ENCODE results near the gene PLK2.

Gene PLK2

DNA sequence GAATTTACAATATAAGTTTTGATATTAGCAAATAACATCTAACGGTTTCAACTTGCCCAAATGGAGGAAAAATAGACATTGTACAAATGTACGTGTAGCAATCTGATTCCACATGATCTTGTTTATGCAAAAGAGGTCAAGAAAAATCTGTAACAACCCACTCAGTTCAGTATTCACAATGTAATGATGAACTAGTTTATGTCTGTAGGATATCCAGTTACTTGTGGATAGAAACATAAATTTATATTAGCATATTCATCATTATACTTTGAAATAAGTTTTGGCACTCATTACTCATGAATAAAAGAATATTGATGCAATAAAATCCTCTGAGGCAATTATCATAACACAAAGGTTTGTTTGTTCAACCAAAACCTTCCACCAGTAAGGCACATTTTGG, 28.1 kb downstream of the PLK2 start:
- Histone ChIP-seq H3K9me3 (ENCODE audit: insufficient read depth, low read depth, low read length) (no peaks in the 10 kb centered on the region), H4K12ac (ENCODE audit: low read depth, low read length) (no peak overlapping the region), H4K8ac (ENCODE audit: low read depth, low read length) (no peak overlapping the region), H2BK5ac (ENCODE audit: low read depth, low read length, poor library complexity) (no peak overlapping the region), H3K79me1 (ENCODE audit: low read length) (no peaks in the 10 kb centered on the region), H3K4ac (ENCODE audit: low read depth, low read length) (no peak overlapping the region), H3K4me2 (ENCODE audit: low read length) (no peak overlapping the region), H2BK12ac (ENCODE audit: low read length) (no peak overlapping the region), H4K91ac (ENCODE audit: low read depth, low read length) (no peak overlapping the region), H3K36me3 (ENCODE audit: control insufficient read depth in 1 of 2, insufficient read depth in 2 of 2, low read length in 2 of 2) (no peaks in the 10 kb centered on the region), H3K27ac (ENCODE audit: low read depth, low read length) (no peak overlapping the region), H3K9ac (ENCODE audit: low read length) (no peak overlapping the region), H3K27me3 (ENCODE audit: insufficient read depth, low read length) (no peaks in the 10 kb centered on the region), H2AK5ac (ENCODE audit: low read length) (no peak overlapping the region), H3K4me1 (ENCODE audit: control insufficient read depth in 1 of 2, insufficient read depth in 2 of 2, low read length in 2 of 2) (no peaks in the 10 kb centered on the region), H3K23ac (ENCODE audit: low read length) (no peak overlapping the region), H3K14ac (ENCODE audit: low read length) (no peak overlapping the region), H2BK120ac (ENCODE audit: insufficient read depth, low read length, poor library complexity) (no peak overlapping the region), H3K79me2 (ENCODE audit: control insufficient read depth, insufficient read depth, low read length, poor library complexity) (no peaks in the 10 kb centered on the region), H3K4me3 (ENCODE audit: low read depth, low read length) (no peak overlapping the region), H2AFZ (ENCODE audit: insufficient read depth, low read length, poor library complexity) (no peak overlapping the region), H3K18ac (ENCODE audit: low read length) (no peak overlapping the region)
- WGBS (ENCODE audit: extremely low coverage, insufficient coverage, insufficient read length) = no CpG with 5 or more reads among the region's 2 CpGs
- no peak for DNase-seq

DNA sequence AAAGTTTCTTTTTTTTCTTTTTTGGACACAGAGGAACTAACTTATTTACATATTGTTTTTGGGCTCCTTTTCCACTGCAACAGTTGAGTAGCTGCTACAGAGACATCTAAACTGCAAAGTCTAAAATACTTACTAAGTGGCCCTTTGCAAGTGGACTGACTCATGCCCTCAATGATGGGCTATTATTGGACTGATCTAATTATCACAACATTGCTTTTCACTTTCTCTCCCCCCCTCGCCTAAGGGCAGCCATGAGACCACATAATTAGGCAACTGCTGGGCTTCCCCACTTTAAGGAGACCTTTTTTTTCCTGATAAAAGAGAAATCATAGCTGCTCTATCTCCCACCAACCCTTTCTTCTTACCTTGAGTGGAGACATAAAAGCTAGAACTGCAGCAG, 47.0 kb downstream of the PLK2 start:
- no peak overlapping the region for H2AK5ac ChIP-seq (ENCODE audit: low read length)
- H3K23ac ChIP-seq (ENCODE audit: low read length) = no peak overlapping the region
- no peaks in the 10 kb centered on the region for H3K36me3 ChIP-seq (ENCODE audit: control insufficient read depth in 1 of 2, insufficient read depth in 2 of 2, low read length in 2 of 2)
- no peaks in the 10 kb centered on the region for H3K9me3 ChIP-seq (ENCODE audit: insufficient read depth, low read depth, low read length)
- no peak overlapping the region for H3K9ac ChIP-seq (ENCODE audit: low read length)
- no peak overlapping the region for H2BK12ac ChIP-seq (ENCODE audit: low read length)
- H3K4me2 ChIP-seq (ENCODE audit: low read length) = no peak overlapping the region
- no peaks in the 10 kb centered on the region for H3K27me3 ChIP-seq (ENCODE audit: insufficient read depth, low read length)
- H2BK5ac ChIP-seq (ENCODE audit: low read depth, low read length, poor library complexity) = no peak overlapping the region
- H3K4ac ChIP-seq (ENCODE audit: low read depth, low read length) = no peak overlapping the region
- H3K79me1 ChIP-seq (ENCODE audit: low read length) = peaks cover 11% of the 10 kb centered on the region
- H2AFZ ChIP-seq (ENCODE audit: insufficient read depth, low read length, poor library complexity) = no peak overlapping the region
- H3K14ac ChIP-seq (ENCODE audit: low read length) = no peak overlapping the region
- H2BK120ac ChIP-seq (ENCODE audit: insufficient read depth, low read length, poor library complexity) = no peak overlapping the region
- DNase-seq = no peak
- no peak overlapping the region for H4K12ac ChIP-seq (ENCODE audit: low read depth, low read length)
- no CpG with 5 or more reads among the region's 1 CpG for WGBS (ENCODE audit: extremely low coverage, insufficient coverage, insufficient read length)
- H4K91ac ChIP-seq (ENCODE audit: low read depth, low read length) = no peak overlapping the region
- no peaks in the 10 kb centered on the region for H3K79me2 ChIP-seq (ENCODE audit: control insufficient read depth, insufficient read depth, low read length, poor library complexity)
- peaks cover 9 to 17% of the 10 kb centered on the region in 2 experiments for H3K4me1 ChIP-seq (ENCODE audit: control insufficient read depth in 1 of 2, insufficient read depth in 2 of 2, low read length in 2 of 2)
- H4K8ac ChIP-seq (ENCODE audit: low read depth, low read length) = no peak overlapping the region
- no peak overlapping the region for H3K27ac ChIP-seq (ENCODE audit: low read depth, low read length)
- no peak overlapping the region for H3K4me3 ChIP-seq (ENCODE audit: low read depth, low read length)
- H3K18ac ChIP-seq (ENCODE audit: low read length) = no peak overlapping the region

DNA sequence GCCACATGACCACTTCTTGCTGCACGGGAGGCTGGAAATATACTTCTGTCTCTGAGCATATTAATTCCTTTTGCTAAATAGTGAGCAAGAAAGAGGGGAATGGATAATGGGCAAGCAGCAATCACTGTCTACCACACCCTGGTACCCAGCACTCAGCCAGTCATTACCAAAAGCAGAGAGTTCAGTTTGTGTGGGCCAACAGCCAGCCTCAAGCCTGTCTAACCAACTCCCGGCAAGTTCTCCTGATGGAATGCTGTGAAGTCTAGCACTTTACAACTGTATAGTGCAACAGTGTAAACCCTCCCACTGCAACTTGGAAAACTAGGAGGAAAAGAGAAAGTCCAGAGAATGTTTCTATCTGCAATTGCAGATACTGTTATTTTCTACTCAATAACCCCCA, 47.8 kb downstream of the PLK2 start:
- no peaks in the 10 kb centered on the region for H3K27me3 ChIP-seq (ENCODE audit: insufficient read depth, low read length)
- no peak overlapping the region for H4K12ac ChIP-seq (ENCODE audit: low read depth, low read length)
- H4K91ac ChIP-seq (ENCODE audit: low read depth, low read length) = no peak overlapping the region
- DNase-seq = no peak
- no peaks in the 10 kb centered on the region for H3K79me2 ChIP-seq (ENCODE audit: control insufficient read depth, insufficient read depth, low read length, poor library complexity)
- H2BK120ac ChIP-seq (ENCODE audit: insufficient read depth, low read length, poor library complexity) = no peak overlapping the region
- H3K4me3 ChIP-seq (ENCODE audit: low read depth, low read length) = no peak overlapping the region
- no peaks in the 10 kb centered on the region for H3K36me3 ChIP-seq (ENCODE audit: control insufficient read depth in 1 of 2, insufficient read depth in 2 of 2, low read length in 2 of 2)
- H2BK5ac ChIP-seq (ENCODE audit: low read depth, low read length, poor library complexity) = no peak overlapping the region
- H3K27ac ChIP-seq (ENCODE audit: low read depth, low read length) = no peak overlapping the region
- H4K8ac ChIP-seq (ENCODE audit: low read depth, low read length) = no peak overlapping the region
- no peak overlapping the region for H3K14ac ChIP-seq (ENCODE audit: low read length)
- no peak overlapping the region for H3K4me2 ChIP-seq (ENCODE audit: low read length)
- no peak overlapping the region for H3K18ac ChIP-seq (ENCODE audit: low read length)
- H2BK12ac ChIP-seq (ENCODE audit: low read length) = peak overlapping the region; percentile 45
- no peak overlapping the region for H3K4ac ChIP-seq (ENCODE audit: low read depth, low read length)
- H3K4me1 ChIP-seq (ENCODE audit: control insufficient read depth in 1 of 2, insufficient read depth in 2 of 2, low read length in 2 of 2) = peaks cover 9 to 16% of the 10 kb centered on the region in 2 experiments
- H2AFZ ChIP-seq (ENCODE audit: insufficient read depth, low read length, poor library complexity) = no peak overlapping the region
- H3K79me1 ChIP-seq (ENCODE audit: low read length) = peaks cover 11% of the 10 kb centered on the region
- H3K9me3 ChIP-seq (ENCODE audit: insufficient read depth, low read depth, low read length) = no peaks in the 10 kb centered on the region
- no peak overlapping the region for H3K9ac ChIP-seq (ENCODE audit: low read length)
- no peak overlapping the region for H2AK5ac ChIP-seq (ENCODE audit: low read length)
- no CpG with 5 or more reads among the region's 2 CpGs for WGBS (ENCODE audit: extremely low coverage, insufficient coverage, insufficient read length)
- no peak overlapping the region for H3K23ac ChIP-seq (ENCODE audit: low read length)

GRCh38 chr5:58411372-58411771, 48.5 kb downstream of the PLK2 start:
- no peak overlapping the region for H4K8ac ChIP-seq (ENCODE audit: low read depth, low read length)
- no peak overlapping the region for H3K4me3 ChIP-seq (ENCODE audit: low read depth, low read length)
- no peak for DNase-seq
- no peak overlapping the region for H3K23ac ChIP-seq (ENCODE audit: low read length)
- no peaks in the 10 kb centered on the region for H3K27me3 ChIP-seq (ENCODE audit: insufficient read depth, low read length)
- no peak overlapping the region for H2BK120ac ChIP-seq (ENCODE audit: insufficient read depth, low read length, poor library complexity)
- H2AFZ ChIP-seq (ENCODE audit: insufficient read depth, low read length, poor library complexity) = no peak overlapping the region
- no peaks in the 10 kb centered on the region for H3K9me3 ChIP-seq (ENCODE audit: insufficient read depth, low read depth, low read length)
- no peak overlapping the region for H3K9ac ChIP-seq (ENCODE audit: low read length)
- peak overlapping the region; percentile 35 for H3K27ac ChIP-seq (ENCODE audit: low read depth, low read length)
- no peak overlapping the region for H2AK5ac ChIP-seq (ENCODE audit: low read length)
- H4K91ac ChIP-seq (ENCODE audit: low read depth, low read length) = no peak overlapping the region
- no peak overlapping the region for H3K4ac ChIP-seq (ENCODE audit: low read depth, low read length)
- H3K4me2 ChIP-seq (ENCODE audit: low read length) = no peak overlapping the region
- H4K12ac ChIP-seq (ENCODE audit: low read depth, low read length) = no peak overlapping the region
- H2BK5ac ChIP-seq (ENCODE audit: low read depth, low read length, poor library complexity) = no peak overlapping the region
- WGBS (ENCODE audit: extremely low coverage, insufficient coverage, insufficient read length) = no CpG with 5 or more reads among the region's 1 CpG
- H3K79me2 ChIP-seq (ENCODE audit: control insufficient read depth, insufficient read depth, low read length, poor library complexity) = no peaks in the 10 kb centered on the region
- H3K18ac ChIP-seq (ENCODE audit: low read length) = no peak overlapping the region
- H2BK12ac ChIP-seq (ENCODE audit: low read length) = no peak overlapping the region
- peaks cover 11% of the 10 kb centered on the region for H3K79me1 ChIP-seq (ENCODE audit: low read length)
- H3K4me1 ChIP-seq (ENCODE audit: control insufficient read depth in 1 of 2, insufficient read depth in 2 of 2, low read length in 2 of 2) = peaks cover 9 to 17% of the 10 kb centered on the region in 2 experiments
- no peak overlapping the region for H3K14ac ChIP-seq (ENCODE audit: low read length)
- H3K36me3 ChIP-seq (ENCODE audit: control insufficient read depth in 1 of 2, insufficient read depth in 2 of 2, low read length in 2 of 2) = no peaks in the 10 kb centered on the region

Data from trophoblast cell (in vitro differentiated cells and primary cell).